Measurements from ENCODE around the gene RPL31.
"Not testable (repeated sequence)": the region's sequence is repeated elsewhere in the genome, so short reads cannot be mapped to it uniquely, and the experiment has no call there.

GRCh38 chr2:101050886-101051285, 48.8 kb downstream of the RPL31 start:
- TF ChIP-seq POLR2AphosphoS5, CTCF, POLR2A (IDR thresholded peaks at IDR 0.05): not testable (repeated sequence)

Measured in stomach (tissue), 4 donors.